Measurements from ENCODE around the gene PLAAT3.

PLAAT3 gene

GRCh38 chr11:63560506-63561180 is 53.6 kb downstream of the PLAAT3 start:
- POLR2A ChIA-PET, result no interaction called here
- no peak for DNase-seq (ENCODE audit: extremely low spot score)
- no peak for TF ChIP-seq CTCF (IDR thresholded peaks at IDR 0.05; ENCODE audit: control extremely low read depth, extremely low read depth, low read depth, missing control alignments)
- CTCF ChIA-PET, result interaction anchor here (1.2 to 1.7 kb wide), 2 partner anchors 13 to 27 kb away, joined by 3 to 4 read pairs; no protein-coding TSS in a partner anchor

GRCh38 chr11:63558459-63559157 is 55.6 kb downstream of the PLAAT3 start:
- no peak for TF ChIP-seq CTCF (IDR thresholded peaks at IDR 0.05; ENCODE audit: control extremely low read depth, extremely low read depth, low read depth, missing control alignments)
- ChIA-PET CTCF (interaction anchor here (1.1 to 1.7 kb wide), 4 partner anchors 22 to 81 kb away, joined by 3 to 5 read pairs (median 4); partner anchors contain the start of gene PLAAT4), POLR2A (interaction anchor here (0.5 to 0.6 kb wide), 2 partner anchors 380 to 433 kb away, joined by 3 to 5 read pairs; partner anchors contain the start of gene NAA40)
- DNase-seq (ENCODE audit: extremely low spot score), result no peak

GRCh38 chr11:63557570-63557969 is 56.7 kb downstream of the PLAAT3 start:
- DNase-seq (ENCODE audit: extremely low spot score), result no peak
- POLR2A ChIA-PET, result no interaction called here
- CTCF ChIA-PET, result interaction anchor here (1.9 kb wide), 1 partner anchor 78 kb away, joined by 7 read pairs; no protein-coding TSS in a partner anchor
- no peak for TF ChIP-seq CTCF (IDR thresholded peaks at IDR 0.05; ENCODE audit: control extremely low read depth, extremely low read depth, low read depth, missing control alignments)

GRCh38 chr11:63556404-63557013 is 57.7 kb downstream of the PLAAT3 start:
- TF ChIP-seq CTCF (IDR thresholded peaks at IDR 0.05; ENCODE audit: control extremely low read depth, extremely low read depth, low read depth, missing control alignments), result no peak
- DNase-seq (ENCODE audit: extremely low spot score), result no peak
- ChIA-PET POLR2A (no interaction called here), CTCF (interaction anchor here (1.9 kb wide), 1 partner anchor 77 kb away, joined by 7 read pairs; no protein-coding TSS in a partner anchor)

GRCh38 chr11:63554877-63555223 is 59.4 kb downstream of the PLAAT3 start:
- no peak for TF ChIP-seq CTCF (IDR thresholded peaks at IDR 0.05; ENCODE audit: control extremely low read depth, extremely low read depth, low read depth, missing control alignments)
- ChIA-PET CTCF (interaction anchor here (1.0 to 2.6 kb wide), 2 partner anchors 8 to 12 kb away, joined by 3 to 7 read pairs; partner anchors contain the start of gene PLAAT2), POLR2A (no interaction called here)
- DNase-seq (ENCODE audit: extremely low spot score), result no peak

GRCh38 chr11:63553759-63554158 is 60.5 kb downstream of the PLAAT3 start:
- DNase-seq (ENCODE audit: extremely low spot score), result peak; percentile 65
- POLR2A ChIA-PET, result interaction anchor here (0.7 kb wide), 1 partner anchor 207 kb away, joined by 9 read pairs; no protein-coding TSS in a partner anchor
- no peak for TF ChIP-seq CTCF (IDR thresholded peaks at IDR 0.05; ENCODE audit: control extremely low read depth, extremely low read depth, low read depth, missing control alignments)
- CTCF ChIA-PET, result interaction anchor here (0.8 to 2.6 kb wide), 2 partner anchors 13 to 17 kb away, joined by 3 to 7 read pairs; partner anchors contain the start of gene PLAAT4

Measured in GM10248 (cell line).